Ovary (tissue), 9 donors: ENCODE data around the gene STK10. TPM values are rescaled to one million over a fixed set of nuclear protein-coding genes. Genes with fewer than 3 reads are reported as not detected.

Experiments used
- DNase-seq, 5 donors: peaks; one replicate each; pipeline ENCODE4 v3.0.0-alpha.2; 2019 to 2020
- H3K27ac ChIP-seq, 2 donors: fragments of 200-600 bp; one replicate each; pipeline versions ENCODE4 v1.5.1 to v1.8.0; 2019 to 2022
- H3K27me3 ChIP-seq: fragments of 200-600 bp; one replicate; pipeline ENCODE4 v1.8.0; 2022
- H3K36me3 ChIP-seq: fragments of 200-600 bp; sonication (generic); one replicate; pipeline ENCODE4 v1.5.1; 2019
- H3K4me1 ChIP-seq: one replicate; pipeline ENCODE4 v1.8.1; 2013; ENCODE audit warnings: mild to moderate bottlenecking, moderate library complexity; ENCODE audit not compliant: insufficient read depth
- H3K4me3 ChIP-seq: fragments of 200-600 bp; sonication (generic); one replicate; pipeline ENCODE4 v1.5.1; 2017
- H3K9me3 ChIP-seq, 2 donors: fragments of 200-600 bp in 1 of 2; sonication (generic) in 1 of 2; one replicate each; pipeline versions ENCODE4 v1.5.1 to v1.8.1; 2013 to 2019; ENCODE audit warnings: mild to moderate bottlenecking in 1 of 2, moderate library complexity in 1 of 2
- CTCF ChIP-seq, 3 donors: fragments of 450-650 bp in 2 of 3; fragments of 200-600 bp in 1 of 3; IDR thresholded peaks; one replicate each; pipeline versions ENCODE4 v1.5.1 to v1.8.0; 2016 to 2022; ENCODE audit warnings: antibody characterized with exemption in 3 of 3, mild to moderate bottlenecking in 1 of 3
- EP300 ChIP-seq: sonication (generic); formaldehyde crosslinking; IDR thresholded peaks from one replicate; pipeline ENCODE4 v1.6.1; 2017; ENCODE audit warnings: antibody characterized with exemption
- POLR2A ChIP-seq: fragments of 450-650 bp; IDR thresholded peaks from one replicate; pipeline ENCODE4 v1.6.1; 2017; ENCODE audit warnings: antibody characterized with exemption, mild to moderate bottlenecking, moderate library complexity
- WGBS, 3 donors: extraction: QIAGEN DNeasy Blood & Tissue Kit in 1 of 3; methylation state at CpG; one replicate each; pipeline versions ENCODE4 v1.1.5 to v1.1.7; 2013 to 2017; 5-methylcytosine and 5-hydroxymethylcytosine counted together
- intact Hi-C, 4 donors: fragments of 100-400 bp; cut with DNase I; formaldehyde crosslinking; loops; one replicate each; pipeline versions ENCODE4 v1.11.0 to v1.15.1; 2022 to 2023
- polyA plus RNA-seq, 2 donors: library from polyadenylated mRNA; stranded (reverse); fragments of 200-250 nt in 1 of 2; fragments of 350-450 nt in 1 of 2; fragmentation: Illumina TruSeq in 1 of 2; extraction: RNeasy Lipid Tissue Mini Kit (QIAGEN cat#74804) in 1 of 2; gene quantifications; one replicate each; pipeline ENCODE4 v1.2.3, GENCODE V29; 2013 to 2014
- total RNA-seq, 7 donors: library from RNA; depleted of rRNA in 2 of 7; stranded (reverse); fragments of >200 nt in 2 of 7; fragmentation: NEBNext Ultra II Directional in 3 of 7; extraction: Animal tissue kit (Norgen Biotek cat#: 25700) in 3 of 7; gene quantifications; one replicate each; pipeline versions ENCODE4 v1.1.0 to v1.2.4, GENCODE V29; 2016 to 2023
- donor health status: DM: no; HTN: no; CAD: no; lungs with moderate emphysema.
- donor health status: DM: no; HTN: no; CAD: no.
- donor health status: Bipolar disorder and iron deficiency.
- donor health status: DM: yes; HTN: yes; CAD: no.
- donor health status: DM: no; HTN: no; CAD: no.
- donor health status: DM: yes; HTN: yes; CAD: no.

Gene STK10
- total and polyA plus RNA-seq, 9 donors = 5.4 to 15.5 (median 10.0) TPM

- Histone ChIP-seq H3K9me3 (no peaks in the 10 kb centered on the region), H3K36me3 (no peaks in the 10 kb centered on the region), H3K27me3 (no peaks in the 10 kb centered on the region), H3K27ac (no peak overlapping the region), H3K4me3 (no peak overlapping the region), H3K4me1 (peaks cover 4% of the 10 kb centered on the region)
- TF ChIP-seq POLR2A = no peak
- intact Hi-C loops = loop anchor here in 1 of 4 donors (5.0 kb wide), 1 partner anchor 76 kb away; the partner anchor contains the start of gene STK10
- 26 to 40% (median 28%) methylated on average over 17 of the region's 17 CpGs for WGBS, 3 donors
- DNase-seq = no peak
Measured at GRCh38 chr5:172110921-172111851, 76.8 kb downstream of the STK10 start.

DNA sequence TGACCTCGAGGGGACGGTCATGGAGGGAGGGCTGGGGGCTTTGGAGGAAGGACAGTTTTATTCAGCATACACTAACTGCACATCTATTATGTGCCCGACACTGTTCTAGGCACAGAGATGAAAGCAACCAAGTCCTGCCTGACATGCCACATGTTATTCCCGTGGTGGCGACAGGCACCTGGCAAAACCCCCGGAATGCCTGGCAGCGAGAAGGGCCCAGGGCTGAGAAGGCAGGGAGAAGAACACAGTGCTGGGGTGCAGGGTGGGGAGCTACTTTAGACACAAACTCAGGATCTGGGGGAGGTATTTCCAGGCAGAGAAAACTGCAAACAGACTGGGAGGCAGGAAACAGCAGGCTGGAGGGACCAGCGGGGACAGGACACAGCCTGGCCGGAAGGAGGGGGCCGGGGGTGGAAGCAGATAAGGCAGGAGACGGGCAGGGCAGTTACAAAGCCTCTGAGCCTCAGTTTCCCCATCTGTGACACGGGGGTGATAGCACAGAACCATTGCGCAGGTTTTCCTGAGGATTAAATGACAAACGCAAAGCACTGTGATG is 77.7 kb downstream of the STK10 start:
- no peak overlapping the region for H3K4me3 ChIP-seq
- WGBS, 3 donors = 81 to 82% (median 81%) methylated on average over 14 of the region's 14 CpGs
- DNase-seq = no peak
- H3K9me3 ChIP-seq = no peaks in the 10 kb centered on the region
- TF ChIP-seq CTCF (IDR thresholded peaks at IDR 0.05) = no peak
- TF ChIP-seq EP300 = no peak
- no peak for TF ChIP-seq POLR2A
- H3K27me3 ChIP-seq = no peaks in the 10 kb centered on the region
- no peaks in the 10 kb centered on the region for H3K36me3 ChIP-seq
- H3K27ac ChIP-seq = no peak overlapping the region
- H3K4me1 ChIP-seq = peaks cover 4% of the 10 kb centered on the region
- intact Hi-C loops = loop anchor here in 1 of 4 donors (5.0 kb wide), 1 partner anchor 77 kb away; the partner anchor contains the start of gene STK10

- H3K4me3 ChIP-seq = no peak overlapping the region
- TF ChIP-seq POLR2A = no peak
- no peak for TF ChIP-seq CTCF (IDR thresholded peaks at IDR 0.05)
- no peak for TF ChIP-seq EP300
- intact Hi-C loops = loop anchor here (5.0 to 10.0 kb wide), 6 partner anchors 78 to 848 kb away; partner anchors contain the start of genes STK10 (in 3 of the 4) and RPL26L1 (in 1 of the 4)
- H3K4me1 ChIP-seq = peaks cover 4% of the 10 kb centered on the region
- no peaks in the 10 kb centered on the region for H3K27me3 ChIP-seq
- no peak for DNase-seq
- WGBS, 3 donors = 84 to 92% (median 86%) methylated on average over 8 of the region's 8 CpGs
- H3K9me3 ChIP-seq = no peaks in the 10 kb centered on the region
- no peak overlapping the region for H3K27ac ChIP-seq
- no peaks in the 10 kb centered on the region for H3K36me3 ChIP-seq
Measured at GRCh38 chr5:172109749-172110148, 78.3 kb downstream of the STK10 start.

GRCh38 chr5:172107571-172107970 is 80.5 kb downstream of the STK10 start:
- Histone ChIP-seq H3K4me1 (peaks cover 6% of the 10 kb centered on the region), H3K36me3 (no peaks in the 10 kb centered on the region), H3K27me3 (no peaks in the 10 kb centered on the region), H3K4me3 (no peak overlapping the region), H3K9me3 (no peaks in the 10 kb centered on the region), H3K27ac (no peak overlapping the region)
- intact Hi-C loops = loop anchor here (2.0 to 10.0 kb wide), 7 partner anchors 80 to 850 kb away; partner anchors contain the start of genes STK10 (in 3 of the 4) and RPL26L1 (in 1 of the 4)
- no peak for DNase-seq
- no peak for TF ChIP-seq EP300
- no peak for TF ChIP-seq CTCF (IDR thresholded peaks at IDR 0.05)
- no peak for TF ChIP-seq POLR2A
- WGBS, 3 donors = 6 to 12% (median 8%) methylated on average over 13 of the region's 13 CpGs
